ENCODE results near the gene REXO5.

GRCh38 chr16:20826039-20826566, 19.8 kb downstream of the REXO5 start:
- TF ChIP-seq, protein P1, sequence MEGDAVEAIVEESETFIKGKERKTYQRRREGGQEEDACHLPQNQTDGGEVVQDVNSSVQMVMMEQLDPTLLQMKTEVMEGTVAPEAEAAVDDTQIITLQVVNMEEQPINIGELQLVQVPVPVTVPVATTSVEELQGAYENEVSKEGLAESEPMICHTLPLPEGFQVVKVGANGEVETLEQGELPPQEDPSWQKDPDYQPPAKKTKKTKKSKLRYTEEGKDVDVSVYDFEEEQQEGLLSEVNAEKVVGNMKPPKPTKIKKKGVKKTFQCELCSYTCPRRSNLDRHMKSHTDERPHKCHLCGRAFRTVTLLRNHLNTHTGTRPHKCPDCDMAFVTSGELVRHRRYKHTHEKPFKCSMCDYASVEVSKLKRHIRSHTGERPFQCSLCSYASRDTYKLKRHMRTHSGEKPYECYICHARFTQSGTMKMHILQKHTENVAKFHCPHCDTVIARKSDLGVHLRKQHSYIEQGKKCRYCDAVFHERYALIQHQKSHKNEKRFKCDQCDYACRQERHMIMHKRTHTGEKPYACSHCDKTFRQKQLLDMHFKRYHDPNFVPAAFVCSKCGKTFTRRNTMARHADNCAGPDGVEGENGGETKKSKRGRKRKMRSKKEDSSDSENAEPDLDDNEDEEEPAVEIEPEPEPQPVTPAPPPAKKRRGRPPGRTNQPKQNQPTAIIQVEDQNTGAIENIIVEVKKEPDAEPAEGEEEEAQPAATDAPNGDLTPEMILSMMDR (IDR thresholded peaks at IDR 0.05): no peak
- TF ChIP-seq POLR2A (IDR thresholded peaks at IDR 0.05): no peak
